ENCODE data around the gene ESCO1. TPM values are rescaled to one million over a fixed set of nuclear protein-coding genes. Genes with fewer than 3 reads are reported as not detected.

The ESCO1 gene
- total and polyA plus RNA-seq, 2 experiments from 2014 or later: 50.4 to 56.8 TPM

DNA sequence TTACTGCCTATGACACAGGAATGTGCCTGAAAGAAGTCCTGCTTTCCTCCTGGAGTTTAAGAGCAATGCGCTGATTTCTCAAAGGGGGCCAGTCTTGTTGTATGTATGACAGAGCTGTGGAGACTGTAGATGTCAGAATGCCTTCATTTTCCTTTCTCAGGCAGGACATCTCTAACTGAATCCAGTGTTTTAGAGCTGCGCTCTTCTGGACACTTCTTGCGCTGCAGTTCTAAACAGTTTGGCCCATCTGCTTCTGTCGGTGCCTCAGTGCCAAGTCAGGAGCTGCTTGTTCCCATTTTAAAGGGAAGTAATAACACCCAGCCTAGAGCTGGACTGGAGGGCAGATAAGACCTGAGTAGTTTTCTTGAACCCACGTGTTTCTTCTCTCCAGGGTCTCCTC, 91.4 kb downstream of the ESCO1 start:
- no peak overlapping the region for H3K27ac ChIP-seq (ENCODE audit: low read depth)
- no peaks in the 10 kb centered on the region for H3K9me3 Mint-ChIP-seq
- H3K4me3 ChIP-seq: no peak overlapping the region
- H3K4me1 ChIP-seq (ENCODE audit: insufficient read depth): no peaks in the 10 kb centered on the region
- H3K4me1 Mint-ChIP-seq: peaks cover 5% of the 10 kb centered on the region; the same call in 2 of the 3 replicates
- no peak for TF ChIP-seq STAT1 (IDR thresholded peaks at IDR 0.05; ENCODE audit: unreplicated experiment)
- TF ChIP-seq, protein P1, sequence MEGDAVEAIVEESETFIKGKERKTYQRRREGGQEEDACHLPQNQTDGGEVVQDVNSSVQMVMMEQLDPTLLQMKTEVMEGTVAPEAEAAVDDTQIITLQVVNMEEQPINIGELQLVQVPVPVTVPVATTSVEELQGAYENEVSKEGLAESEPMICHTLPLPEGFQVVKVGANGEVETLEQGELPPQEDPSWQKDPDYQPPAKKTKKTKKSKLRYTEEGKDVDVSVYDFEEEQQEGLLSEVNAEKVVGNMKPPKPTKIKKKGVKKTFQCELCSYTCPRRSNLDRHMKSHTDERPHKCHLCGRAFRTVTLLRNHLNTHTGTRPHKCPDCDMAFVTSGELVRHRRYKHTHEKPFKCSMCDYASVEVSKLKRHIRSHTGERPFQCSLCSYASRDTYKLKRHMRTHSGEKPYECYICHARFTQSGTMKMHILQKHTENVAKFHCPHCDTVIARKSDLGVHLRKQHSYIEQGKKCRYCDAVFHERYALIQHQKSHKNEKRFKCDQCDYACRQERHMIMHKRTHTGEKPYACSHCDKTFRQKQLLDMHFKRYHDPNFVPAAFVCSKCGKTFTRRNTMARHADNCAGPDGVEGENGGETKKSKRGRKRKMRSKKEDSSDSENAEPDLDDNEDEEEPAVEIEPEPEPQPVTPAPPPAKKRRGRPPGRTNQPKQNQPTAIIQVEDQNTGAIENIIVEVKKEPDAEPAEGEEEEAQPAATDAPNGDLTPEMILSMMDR (conservative IDR thresholded peaks at IDR 0.05; ENCODE audit: low read depth in 2 of 2): peak in 1 of 2 experiments; percentile 13; a peak in 1 of 4 replicates
- no peak for DNase-seq (ENCODE audit: low spot score)
- peak; percentile 22 for ATAC-seq
- no peak overlapping the region for H3K4me3 Mint-ChIP-seq
- no peaks in the 10 kb centered on the region for H3K27me3 ChIP-seq (ENCODE audit: insufficient read depth)
- H3K9me2 ChIP-seq (ENCODE audit: insufficient read depth): no peaks in the 10 kb centered on the region
- H3F3A ChIP-seq (replicated peaks; ENCODE audit: low read depth): no peaks in the 10 kb centered on the region
- H3K27me3 Mint-ChIP-seq (ENCODE audit: insufficient read depth, low read depth, poor library complexity): no peaks in the 10 kb centered on the region
- no peak overlapping the region for H3K4me2 ChIP-seq
- H3K36me3 Mint-ChIP-seq (ENCODE audit: low read depth): peaks cover 7% of the 10 kb centered on the region; the same call in 2 of the 3 replicates
- H3K36me3 ChIP-seq (ENCODE audit: insufficient read depth): no peaks in the 10 kb centered on the region
- no peak overlapping the region for H3K27ac Mint-ChIP-seq
- no peak overlapping the region for H2AFZ ChIP-seq
- H3K79me2 ChIP-seq (replicated peaks; ENCODE audit: insufficient read depth): no peaks in the 10 kb centered on the region
- 0 out of 2 replicates have a peak, but pooled peaks cover 8% of the 10 kb centered on the region for H4K20me1 ChIP-seq (replicated peaks; ENCODE audit: insufficient read depth)

DNA sequence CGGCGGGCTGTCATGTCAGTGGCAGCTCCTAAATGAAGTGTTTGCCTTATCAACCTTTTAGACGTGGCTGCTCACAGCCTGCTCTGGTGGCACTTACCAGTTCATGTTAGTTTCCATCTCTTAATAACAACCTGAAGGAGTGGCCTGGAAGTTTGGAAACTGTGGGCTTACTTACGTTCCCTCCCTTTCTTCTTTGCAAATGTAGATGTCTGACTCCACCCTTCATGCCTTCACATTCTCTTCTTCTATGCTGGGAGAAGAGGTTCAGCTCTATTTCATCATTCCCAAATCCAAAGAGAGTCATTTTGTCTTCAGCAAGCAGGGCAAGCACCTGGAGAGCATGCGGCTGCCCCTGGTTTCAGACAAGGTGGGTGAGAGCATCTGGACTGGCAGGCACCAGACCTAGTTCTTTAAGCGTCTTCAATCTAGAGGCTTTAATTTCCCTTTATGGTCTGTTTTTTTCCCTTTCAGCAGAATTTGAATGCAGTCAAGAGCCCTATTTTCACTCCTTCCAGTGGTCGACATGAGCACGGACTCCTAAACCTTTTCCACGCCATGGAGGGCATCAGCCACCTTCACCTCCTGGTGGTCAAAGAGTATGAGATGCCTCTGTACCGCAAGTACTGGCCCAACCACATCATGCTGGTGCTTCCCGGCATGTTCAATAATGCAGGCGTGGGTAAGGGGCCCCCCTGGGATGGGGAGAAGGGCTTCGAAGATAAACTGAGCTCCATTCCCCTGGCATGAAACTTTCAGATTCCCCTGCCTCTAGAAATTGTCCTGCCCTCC, 92.4 kb downstream of the ESCO1 start:
- Histone ChIP-seq H3K27me3 (ENCODE audit: insufficient read depth) (no peaks in the 10 kb centered on the region), H3K79me2 (replicated peaks; ENCODE audit: insufficient read depth) (no peaks in the 10 kb centered on the region), H4K20me1 (replicated peaks; ENCODE audit: insufficient read depth) (0 out of 2 replicates have a peak, but pooled peaks cover 8% of the 10 kb centered on the region), H3F3A (replicated peaks; ENCODE audit: low read depth) (no peaks in the 10 kb centered on the region), H3K27ac (ENCODE audit: low read depth) (no peak overlapping the region), H3K4me1 (ENCODE audit: insufficient read depth) (no peaks in the 10 kb centered on the region), H3K4me2 (no peak overlapping the region), H3K36me3 (ENCODE audit: insufficient read depth) (no peaks in the 10 kb centered on the region), H2AFZ (no peak overlapping the region), H3K4me3 (no peak overlapping the region), H3K9me2 (ENCODE audit: insufficient read depth) (no peaks in the 10 kb centered on the region)
- H3K27me3 Mint-ChIP-seq (ENCODE audit: insufficient read depth, low read depth, poor library complexity): no peaks in the 10 kb centered on the region
- peaks cover 5% of the 10 kb centered on the region; the same call in 2 of the 3 replicates for H3K4me1 Mint-ChIP-seq
- peak; percentile 71 for ATAC-seq
- TF ChIP-seq EZH2phosphoT487 (IDR thresholded peaks at IDR 0.05; ENCODE audit: unreplicated experiment): no peak
- TF ChIP-seq, protein P1 (conservative IDR thresholded peaks at IDR 0.05; ENCODE audit: low read depth in 2 of 2): 0 out of 4 replicates have a peak, but pooled peaks of 1 of the 2 experiments have one; percentile 14
- DNase-seq (ENCODE audit: low spot score): peak; percentile 17
- H3K36me3 Mint-ChIP-seq (ENCODE audit: low read depth): no peaks in the 10 kb centered on the region
- H3K27ac Mint-ChIP-seq: no peak overlapping the region; the same call in 1 of the 2 replicates
- no peak overlapping the region for H3K4me3 Mint-ChIP-seq
- no peaks in the 10 kb centered on the region for H3K9me3 Mint-ChIP-seq

DNA sequence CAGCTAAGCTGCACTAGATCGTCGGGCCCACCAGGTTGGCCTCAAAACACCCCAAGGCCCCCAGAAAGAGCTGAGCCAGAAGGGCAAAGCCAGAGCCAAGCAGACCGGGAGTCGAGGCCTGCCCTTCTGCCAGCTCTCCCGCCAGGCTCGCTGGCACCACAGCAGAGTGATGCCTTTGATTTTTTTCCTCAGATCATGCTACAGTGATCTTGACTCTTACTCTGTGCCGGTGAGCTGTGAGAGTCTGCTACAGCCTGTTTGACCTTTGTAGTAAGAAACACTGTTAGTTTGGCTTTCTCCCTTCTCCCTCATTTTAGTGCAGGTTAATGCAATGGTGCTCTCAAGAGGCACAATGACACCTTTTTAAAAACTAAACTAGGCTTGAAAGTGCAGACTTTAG, 97.8 kb downstream of the ESCO1 start:
- H3K4me2 ChIP-seq: no peak overlapping the region
- no peak overlapping the region for H2AFZ ChIP-seq
- no peaks in the 10 kb centered on the region for H3K36me3 ChIP-seq (ENCODE audit: insufficient read depth)
- no peaks in the 10 kb centered on the region for H3K4me1 ChIP-seq (ENCODE audit: insufficient read depth)
- H3K4me3 ChIP-seq: no peak overlapping the region
- no peaks in the 10 kb centered on the region for H3K9me2 ChIP-seq (ENCODE audit: insufficient read depth)
- Mint-ChIP-seq H3K4me3 (no peak overlapping the region), H3K27ac (no peak overlapping the region), H3K9me3 (no peaks in the 10 kb centered on the region), H3K4me1 (peaks cover 9% of the 10 kb centered on the region), H3K27me3 (ENCODE audit: insufficient read depth, low read depth, poor library complexity) (peaks cover 3% of the 10 kb centered on the region), H3K36me3 (ENCODE audit: low read depth) (no peaks in the 10 kb centered on the region)
- DNase-seq (ENCODE audit: low spot score) (no peak), ATAC-seq (no peak)
- H3K27ac ChIP-seq (ENCODE audit: low read depth): no peak overlapping the region
- TF ChIP-seq, protein P1 (conservative IDR thresholded peaks at IDR 0.05; ENCODE audit: low read depth in 2 of 2): no peak
- TF ChIP-seq, protein P2, sequence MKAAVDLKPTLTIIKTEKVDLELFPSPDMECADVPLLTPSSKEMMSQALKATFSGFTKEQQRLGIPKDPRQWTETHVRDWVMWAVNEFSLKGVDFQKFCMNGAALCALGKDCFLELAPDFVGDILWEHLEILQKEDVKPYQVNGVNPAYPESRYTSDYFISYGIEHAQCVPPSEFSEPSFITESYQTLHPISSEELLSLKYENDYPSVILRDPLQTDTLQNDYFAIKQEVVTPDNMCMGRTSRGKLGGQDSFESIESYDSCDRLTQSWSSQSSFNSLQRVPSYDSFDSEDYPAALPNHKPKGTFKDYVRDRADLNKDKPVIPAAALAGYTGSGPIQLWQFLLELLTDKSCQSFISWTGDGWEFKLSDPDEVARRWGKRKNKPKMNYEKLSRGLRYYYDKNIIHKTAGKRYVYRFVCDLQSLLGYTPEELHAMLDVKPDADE (IDR thresholded peaks at IDR 0.05): no peak
- TF ChIP-seq ZNF331 (CRISPR knock-in tag; IDR thresholded peaks at IDR 0.05; ENCODE audit: low read depth): no peak
- no peak for TF ChIP-seq CREB1 (CRISPR knock-in tag; IDR thresholded peaks at IDR 0.05; ENCODE audit: low read depth)
- no peak for TF ChIP-seq EZH2 (IDR thresholded peaks at IDR 0.05; ENCODE audit: low read depth, unreplicated experiment)
- no peak for TF ChIP-seq POLR2AphosphoS5 (IDR thresholded peaks at IDR 0.05; ENCODE audit: low read depth)
- H3F3A ChIP-seq (replicated peaks; ENCODE audit: low read depth): no peaks in the 10 kb centered on the region
- no peaks in the 10 kb centered on the region for H3K79me2 ChIP-seq (replicated peaks; ENCODE audit: insufficient read depth)
- no peaks in the 10 kb centered on the region for H3K27me3 ChIP-seq (ENCODE audit: insufficient read depth)
- 0 out of 2 replicates have a peak, but pooled peaks cover 3% of the 10 kb centered on the region for H4K20me1 ChIP-seq (replicated peaks; ENCODE audit: insufficient read depth)

Measured in GM23338 (cell line).